Sciatic nerve (tissue), 2 donors: ENCODE data around the gene SUPT20HL2. TPM values are rescaled to one million over a fixed set of nuclear protein-coding genes. Genes with fewer than 3 reads are reported as not detected.

ENCODE experiments used
- ATAC-seq: fragments of 200-7000 bp; cut with Tn5 transposase; one replicate; pipeline ENCODE4 v1.9.1; 2020; ENCODE audit warnings: mild to moderate bottlenecking, moderate library complexity
- DNase-seq: peaks from one replicate; pipeline ENCODE4 v3.0.0-alpha.2; 2020; ENCODE audit warnings: low spot score
- intact Hi-C: fragments of 100-400 bp; cut with DNase I; formaldehyde crosslinking; loops from one replicate; pipeline ENCODE4 v1.14.2; 2022
- total RNA-seq: library from RNA; stranded (reverse); fragmentation: NEBNext Ultra II Directional; extraction: Animal tissue kit (Norgen Biotek cat#: 25700); gene quantifications from one replicate; pipeline ENCODE4 v1.2.1, GENCODE V29; 2021
- donor health status: DM: no; HTN: no; CAD: no.
- donor health status: DM: no; HTN: no; CAD: no.

Gene SUPT20HL2
- total RNA-seq, 1 donor from 2014 or later, result not detected

DNA sequence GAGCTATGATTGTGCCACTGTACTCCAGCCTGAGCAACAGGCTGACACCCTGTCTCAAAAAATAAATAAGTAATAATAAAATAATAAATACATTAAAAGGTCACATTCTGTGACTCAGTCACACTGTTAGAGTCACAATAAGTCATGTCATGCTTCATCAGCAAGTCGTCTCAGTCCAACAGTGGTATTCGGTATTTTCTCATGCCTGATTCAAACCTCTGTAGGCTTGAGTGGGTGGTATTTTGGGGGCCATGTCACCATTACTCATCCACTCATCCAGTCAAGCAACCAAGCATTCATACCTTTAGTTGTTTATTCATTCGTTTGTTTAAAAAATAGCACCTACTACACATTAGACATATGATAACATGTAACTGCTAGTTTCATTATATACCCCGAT lies 46.9 kb downstream of the SUPT20HL2 start:
- ATAC-seq, result no peak
- no peak for DNase-seq
- intact Hi-C loops, result no loop called here

DNA sequence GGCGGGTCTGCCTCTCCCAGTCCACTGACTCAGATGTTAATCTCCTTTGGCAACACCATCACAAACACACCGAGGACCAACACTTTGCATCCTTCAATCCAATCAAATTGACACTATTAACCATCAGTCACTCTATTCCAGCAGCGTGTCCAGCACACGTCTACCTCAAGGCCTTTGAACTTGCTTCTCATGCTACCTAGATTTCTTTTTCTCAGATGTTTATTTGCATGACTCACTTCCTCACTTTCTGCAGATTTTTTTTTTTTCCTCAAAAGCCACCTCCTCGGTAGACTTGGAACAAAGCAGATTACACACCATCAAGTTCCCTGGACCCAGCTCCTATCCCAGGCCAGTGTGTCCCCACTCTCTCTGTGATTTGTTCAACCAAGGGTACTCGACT lies 49.5 kb downstream of the SUPT20HL2 start:
- ATAC-seq (no peak), DNase-seq (no peak)
- intact Hi-C loops, result no loop called here

DNA sequence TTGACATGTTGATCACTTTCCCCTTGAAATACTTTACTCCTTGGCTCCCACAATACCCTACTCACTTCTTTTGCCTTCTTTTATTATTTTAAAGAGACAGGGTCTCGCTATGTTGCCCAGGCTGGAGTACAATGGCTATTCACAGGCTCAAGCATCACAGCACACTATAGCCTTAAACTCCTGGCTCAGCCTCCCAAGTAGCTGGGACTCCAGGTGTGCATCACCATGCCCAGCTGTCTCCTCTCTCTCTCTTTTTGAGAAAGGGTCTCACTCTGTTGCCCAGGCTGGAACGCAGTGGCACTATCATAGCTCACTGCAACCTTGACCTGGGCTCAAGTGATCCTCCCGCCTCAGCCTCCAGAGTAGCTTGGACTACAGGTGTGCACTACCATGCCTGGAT lies 51.6 kb downstream of the SUPT20HL2 start:
- ATAC-seq, result no peak
- intact Hi-C loops, result no loop called here

More for the DNA sequence above, 51.6 kb downstream of the SUPT20HL2 start:
- DNase-seq, result no peak

Other genes with a start within 250 kb of the SUPT20HL2 start
- gene ZFX, start 164.3 kb downstream of the SUPT20HL2 start, total RNA-seq, result 75.1 TPM
- not detected for gene SUPT20HL1, start 46.6 kb upstream of the SUPT20HL2 start, total RNA-seq
- gene PDK3, start 151.2 kb upstream of the SUPT20HL2 start, total RNA-seq, result 18.7 TPM